GM18499 (cell line): Measurements from ENCODE around the gene IL1RL2.

Source experiments
- ATAC-seq: cut with Tn5 transposase; IDR thresholded peaks from one replicate; pipeline ENCODE4 v1.9.1; 2021; ENCODE audit warnings: moderate number of reproducible peaks; ENCODE audit not compliant: insufficient read depth, unreplicated experiment

IL1RL2 gene

GRCh38 chr2:102190430-102191107 is 3.7 kb downstream of the IL1RL2 start:
- no peak for ATAC-seq

- ATAC-seq: no peak
Observed at GRCh38 chr2:102191501-102191900, 4.7 kb downstream of the IL1RL2 start.

GRCh38 chr2:102193074-102193473 is 6.3 kb downstream of the IL1RL2 start:
- no peak for ATAC-seq

GRCh38 chr2:102194609-102195268 is 7.9 kb downstream of the IL1RL2 start:
- ATAC-seq: no peak

- no peak for ATAC-seq
Observed at GRCh38 chr2:102197389-102198137, 10.7 kb downstream of the IL1RL2 start.

- ATAC-seq: no peak
Observed at GRCh38 chr2:102200539-102200938, 13.7 kb downstream of the IL1RL2 start.

- no peak for ATAC-seq
Observed at GRCh38 chr2:102204638-102205037, 17.8 kb downstream of the IL1RL2 start.

- no peak for ATAC-seq
Observed at GRCh38 chr2:102206666-102207341, 20.0 kb downstream of the IL1RL2 start.

GRCh38 chr2:102208774-102209173 is 22.0 kb downstream of the IL1RL2 start:
- ATAC-seq: no peak

GRCh38 chr2:102209474-102209873 is 22.7 kb downstream of the IL1RL2 start:
- no peak for ATAC-seq

- no peak for ATAC-seq
Observed at GRCh38 chr2:102217032-102217431, 30.2 kb downstream of the IL1RL2 start.

- ATAC-seq: no peak
Observed at GRCh38 chr2:102224824-102225739, 38.3 kb downstream of the IL1RL2 start.

- ATAC-seq: no peak
Observed at GRCh38 chr2:102226171-102226570, 39.3 kb downstream of the IL1RL2 start.

- ATAC-seq: no peak
Observed at GRCh38 chr2:102226612-102227391, 40.0 kb downstream of the IL1RL2 start.

- no peak for ATAC-seq
Observed at GRCh38 chr2:102229141-102229769, 42.4 kb downstream of the IL1RL2 start.

GRCh38 chr2:102230410-102230909 is 43.6 kb downstream of the IL1RL2 start:
- ATAC-seq: no peak

GRCh38 chr2:102233132-102233884 is 46.5 kb downstream of the IL1RL2 start:
- ATAC-seq: no peak

GRCh38 chr2:102235042-102235473 is 48.2 kb downstream of the IL1RL2 start:
- no peak for ATAC-seq
